IMR-90 (cell line): ENCODE measurements around the gene SRC.

ENCODE experiments used
- CEBPB ChIP-seq: IDR thresholded peaks from 2 replicates; pipeline ENCODE4 v1.6.1; 2012; ENCODE audit warnings: low read depth, low read length, improper control_type of control experiment
- CHD1 ChIP-seq: IDR thresholded peaks from 2 replicates; pipeline ENCODE4 v1.6.1; 2012; ENCODE audit warnings: low read depth, low read length, improper control_type of control experiment
- MAFK ChIP-seq: IDR thresholded peaks from 2 replicates; pipeline ENCODE4 v1.6.1; 2012; ENCODE audit warnings: low read depth, low read length, improper control_type of control experiment
- MXI1 ChIP-seq: IDR thresholded peaks from 2 replicates; pipeline ENCODE4 v1.6.1; 2012; ENCODE audit warnings: low read depth, mild to moderate bottlenecking, low read length, moderate library complexity, borderline replicate concordance
- NFE2L2 ChIP-seq: fragments of 150-350 bp; IDR thresholded peaks from 2 replicates; pipeline ENCODE4 v1.6.1; 2016; ENCODE audit warnings: low read depth, mild to moderate bottlenecking, low read length
- POLR2A ChIP-seq: IDR thresholded peaks from 2 replicates; pipeline ENCODE4 v1.6.1; 2012; ENCODE audit warnings: mild to moderate bottlenecking, low read depth, low read length
- RAD21 ChIP-seq: IDR thresholded peaks from 2 replicates; pipeline ENCODE4 v1.6.1; 2012; ENCODE audit warnings: low read length, improper control_type of control experiment
- RCOR1 ChIP-seq: IDR thresholded peaks from 2 replicates; pipeline ENCODE4 v1.6.1; 2012; ENCODE audit warnings: mild to moderate bottlenecking, low read length, improper control_type of control experiment; ENCODE audit not compliant: insufficient replicate concordance
- RFX5 ChIP-seq: IDR thresholded peaks from 2 replicates; pipeline ENCODE4 v1.8.0; 2012; ENCODE audit warnings: low read depth, mild to moderate bottlenecking, low read length, moderate library complexity
- SMC3 ChIP-seq: fragments of 150-350 bp; IDR thresholded peaks from 2 replicates; pipeline ENCODE4 v1.6.1; 2016; ENCODE audit warnings: low read depth, mild to moderate bottlenecking, antibody characterized with exemption, low read length, moderate library complexity
- TF ChIP-seq, protein P1 (sequence below): conservative IDR thresholded peaks from 2 replicates; pipeline ENCODE4 v1.5.1; 2012; ENCODE audit warnings: mild to moderate bottlenecking, low read depth, low read length, improper control_type of control experiment
- TF ChIP-seq, protein P2 (sequence below): fragments of 150-350 bp; IDR thresholded peaks from 2 replicates; pipeline ENCODE4 v1.6.1; 2017; ENCODE audit warnings: mild to moderate bottlenecking, antibody characterized with exemption, low read length, low read depth

- TF ChIP-seq, protein P1, sequence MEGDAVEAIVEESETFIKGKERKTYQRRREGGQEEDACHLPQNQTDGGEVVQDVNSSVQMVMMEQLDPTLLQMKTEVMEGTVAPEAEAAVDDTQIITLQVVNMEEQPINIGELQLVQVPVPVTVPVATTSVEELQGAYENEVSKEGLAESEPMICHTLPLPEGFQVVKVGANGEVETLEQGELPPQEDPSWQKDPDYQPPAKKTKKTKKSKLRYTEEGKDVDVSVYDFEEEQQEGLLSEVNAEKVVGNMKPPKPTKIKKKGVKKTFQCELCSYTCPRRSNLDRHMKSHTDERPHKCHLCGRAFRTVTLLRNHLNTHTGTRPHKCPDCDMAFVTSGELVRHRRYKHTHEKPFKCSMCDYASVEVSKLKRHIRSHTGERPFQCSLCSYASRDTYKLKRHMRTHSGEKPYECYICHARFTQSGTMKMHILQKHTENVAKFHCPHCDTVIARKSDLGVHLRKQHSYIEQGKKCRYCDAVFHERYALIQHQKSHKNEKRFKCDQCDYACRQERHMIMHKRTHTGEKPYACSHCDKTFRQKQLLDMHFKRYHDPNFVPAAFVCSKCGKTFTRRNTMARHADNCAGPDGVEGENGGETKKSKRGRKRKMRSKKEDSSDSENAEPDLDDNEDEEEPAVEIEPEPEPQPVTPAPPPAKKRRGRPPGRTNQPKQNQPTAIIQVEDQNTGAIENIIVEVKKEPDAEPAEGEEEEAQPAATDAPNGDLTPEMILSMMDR, result no peak
- TF ChIP-seq RAD21 (no peak), POLR2A (no peak), SMC3 (no peak), NFE2L2 (no peak), CEBPB (no peak), RCOR1 (no peak), MXI1 (no peak), CHD1 (no peak), RFX5 (no peak), MAFK (no peak)
- TF ChIP-seq, protein P2, sequence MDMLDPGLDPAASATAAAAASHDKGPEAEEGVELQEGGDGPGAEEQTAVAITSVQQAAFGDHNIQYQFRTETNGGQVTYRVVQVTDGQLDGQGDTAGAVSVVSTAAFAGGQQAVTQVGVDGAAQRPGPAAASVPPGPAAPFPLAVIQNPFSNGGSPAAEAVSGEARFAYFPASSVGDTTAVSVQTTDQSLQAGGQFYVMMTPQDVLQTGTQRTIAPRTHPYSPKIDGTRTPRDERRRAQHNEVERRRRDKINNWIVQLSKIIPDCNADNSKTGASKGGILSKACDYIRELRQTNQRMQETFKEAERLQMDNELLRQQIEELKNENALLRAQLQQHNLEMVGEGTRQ, result no peak
These were observed 97.0 kb downstream of the SRC start for GRCh38 chr20:37442986-37443385.
